Measurements from ENCODE around the gene GOLGA6L2. TPM values are rescaled to one million over a fixed set of nuclear protein-coding genes. Genes with fewer than 3 reads are reported as not detected.
"Not testable (repeated sequence)": the region's sequence is repeated elsewhere in the genome, so short reads cannot be mapped to it uniquely, and the experiment has no call there.

Gene GOLGA6L2
- total RNA-seq, 1 donor: not detected

- not testable (repeated sequence) for H3K4me3 ChIP-seq (ENCODE audit: low read length); H3K9me3 ChIP-seq (ENCODE audit: low read depth, low read length); H3K27me3 ChIP-seq (ENCODE audit: insufficient read depth, low read length); H3K4me1 ChIP-seq (ENCODE audit: insufficient read depth, low read length)
These were observed 34.0 kb downstream of the GOLGA6L2 start for GRCh38 chr15:23412881-23413600.

GRCh38 chr15:23411841-23412240 lies 35.2 kb downstream of the GOLGA6L2 start:
- Histone ChIP-seq H3K9me3 (ENCODE audit: low read depth, low read length) (no peaks in the 10 kb centered on the region), H3K27me3 (ENCODE audit: insufficient read depth, low read length) (no peaks in the 10 kb centered on the region), H3K4me3 (ENCODE audit: low read length) (no peak overlapping the region), H3K4me1 (ENCODE audit: insufficient read depth, low read length) (no peaks in the 10 kb centered on the region)

GRCh38 chr15:23403550-23403949 lies 43.5 kb downstream of the GOLGA6L2 start:
- Histone ChIP-seq H3K27me3 (ENCODE audit: insufficient read depth, low read length) (no peaks in the 10 kb centered on the region), H3K4me1 (ENCODE audit: insufficient read depth, low read length) (no peaks in the 10 kb centered on the region), H3K9me3 (ENCODE audit: low read depth, low read length) (no peaks in the 10 kb centered on the region), H3K4me3 (ENCODE audit: low read length) (no peak overlapping the region)

GRCh38 chr15:23402544-23402943 lies 44.5 kb downstream of the GOLGA6L2 start:
- Histone ChIP-seq H3K4me3 (ENCODE audit: low read length) (no peak overlapping the region), H3K4me1 (ENCODE audit: insufficient read depth, low read length) (no peaks in the 10 kb centered on the region), H3K27me3 (ENCODE audit: insufficient read depth, low read length) (no peaks in the 10 kb centered on the region), H3K9me3 (ENCODE audit: low read depth, low read length) (no peaks in the 10 kb centered on the region)

GRCh38 chr15:23402140-23402539 lies 44.9 kb downstream of the GOLGA6L2 start:
- Histone ChIP-seq H3K27me3 (ENCODE audit: insufficient read depth, low read length) (no peaks in the 10 kb centered on the region), H3K9me3 (ENCODE audit: low read depth, low read length) (no peaks in the 10 kb centered on the region), H3K4me3 (ENCODE audit: low read length) (no peak overlapping the region), H3K4me1 (ENCODE audit: insufficient read depth, low read length) (no peaks in the 10 kb centered on the region)

GRCh38 chr15:23401627-23402026 lies 45.4 kb downstream of the GOLGA6L2 start:
- H3K9me3 ChIP-seq (ENCODE audit: low read depth, low read length): no peaks in the 10 kb centered on the region
- H3K4me1 ChIP-seq (ENCODE audit: insufficient read depth, low read length): no peaks in the 10 kb centered on the region
- no peaks in the 10 kb centered on the region for H3K27me3 ChIP-seq (ENCODE audit: insufficient read depth, low read length)
- no peak overlapping the region for H3K4me3 ChIP-seq (ENCODE audit: low read length)

GRCh38 chr15:23399207-23399606 lies 47.8 kb downstream of the GOLGA6L2 start:
- not testable (repeated sequence) for H3K4me3 ChIP-seq (ENCODE audit: low read length); H3K9me3 ChIP-seq (ENCODE audit: low read depth, low read length); H3K27me3 ChIP-seq (ENCODE audit: insufficient read depth, low read length); H3K4me1 ChIP-seq (ENCODE audit: insufficient read depth, low read length)

GRCh38 chr15:23398357-23398756 lies 48.7 kb downstream of the GOLGA6L2 start:
- not testable (repeated sequence) for H3K27me3 ChIP-seq (ENCODE audit: insufficient read depth, low read length); H3K9me3 ChIP-seq (ENCODE audit: low read depth, low read length); H3K4me3 ChIP-seq (ENCODE audit: low read length); H3K4me1 ChIP-seq (ENCODE audit: insufficient read depth, low read length)

GRCh38 chr15:23397779-23398178 lies 49.3 kb downstream of the GOLGA6L2 start:
- Histone ChIP-seq H3K27me3 (ENCODE audit: insufficient read depth, low read length) (no peaks in the 10 kb centered on the region), H3K9me3 (ENCODE audit: low read depth, low read length) (no peaks in the 10 kb centered on the region), H3K4me1 (ENCODE audit: insufficient read depth, low read length) (no peaks in the 10 kb centered on the region), H3K4me3 (ENCODE audit: low read length) (no peak overlapping the region)

GRCh38 chr15:23395832-23396231 lies 51.2 kb downstream of the GOLGA6L2 start:
- Histone ChIP-seq H3K9me3 (ENCODE audit: low read depth, low read length) (no peaks in the 10 kb centered on the region), H3K4me1 (ENCODE audit: insufficient read depth, low read length) (no peaks in the 10 kb centered on the region), H3K27me3 (ENCODE audit: insufficient read depth, low read length) (no peaks in the 10 kb centered on the region), H3K4me3 (ENCODE audit: low read length) (no peak overlapping the region)

- H3K4me1 ChIP-seq (ENCODE audit: insufficient read depth, low read length): no peaks in the 10 kb centered on the region
- H3K4me3 ChIP-seq (ENCODE audit: low read length): no peak overlapping the region
- H3K27me3 ChIP-seq (ENCODE audit: insufficient read depth, low read length): no peaks in the 10 kb centered on the region
- H3K9me3 ChIP-seq (ENCODE audit: low read depth, low read length): no peaks in the 10 kb centered on the region
These were observed 51.9 kb downstream of the GOLGA6L2 start for GRCh38 chr15:23395030-23395692.

Other genes starting within 250 kb of the GOLGA6L2 start
- not detected for gene GOLGA6L26, start 113.0 kb downstream of the GOLGA6L2 start, total RNA-seq
- gene GOLGA8S, start 92.5 kb downstream of the GOLGA6L2 start, total RNA-seq: 0.10 TPM
- gene MKRN3, start 118.4 kb upstream of the GOLGA6L2 start, total RNA-seq: 1.6 TPM
- gene MAGEL2, start 200.6 kb upstream of the GOLGA6L2 start, total RNA-seq: under 0.01 TPM
- 0.31 TPM for gene NDN, start 240.1 kb upstream of the GOLGA6L2 start, total RNA-seq

All from mononuclear cell (primary cell).